Femur (tissue), 1 donor: Measurements from ENCODE around the gene RIPOR3.
"Not testable (repeated sequence)": the region's sequence is repeated elsewhere in the genome, so short reads cannot be mapped to it uniquely, and the experiment has no call there.

Experiments
- DNase-seq: peaks from one replicate; pipeline ENCODE4 v3.0.0-alpha.2; 2017

RIPOR3 gene

GRCh38 chr20:50724851-50725723 is 33.7 kb upstream of the RIPOR3 start:
- peak; percentile 38 for DNase-seq

- no peak for DNase-seq
These were observed 32.9 kb upstream of the RIPOR3 start for GRCh38 chr20:50724112-50724725.

DNA sequence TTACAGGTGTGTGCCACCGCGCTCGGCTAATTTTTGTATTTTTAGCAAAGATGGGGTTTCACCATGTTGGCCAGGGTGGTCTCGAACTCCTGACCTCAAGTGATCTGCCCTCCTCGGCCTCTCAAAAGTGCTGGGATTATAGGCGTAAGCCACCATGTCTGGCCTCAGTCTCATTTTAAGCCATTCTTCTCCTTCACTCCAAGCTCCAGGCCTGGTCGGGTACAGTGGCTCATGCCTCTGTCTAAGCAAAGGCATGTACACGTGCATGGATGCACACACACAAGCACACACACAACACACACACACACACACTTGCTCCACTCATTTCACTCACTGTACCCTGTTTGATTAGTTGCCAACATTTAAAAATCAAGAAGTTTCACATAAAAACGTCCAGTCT is 32.3 kb upstream of the RIPOR3 start:
- no peak for DNase-seq

DNA sequence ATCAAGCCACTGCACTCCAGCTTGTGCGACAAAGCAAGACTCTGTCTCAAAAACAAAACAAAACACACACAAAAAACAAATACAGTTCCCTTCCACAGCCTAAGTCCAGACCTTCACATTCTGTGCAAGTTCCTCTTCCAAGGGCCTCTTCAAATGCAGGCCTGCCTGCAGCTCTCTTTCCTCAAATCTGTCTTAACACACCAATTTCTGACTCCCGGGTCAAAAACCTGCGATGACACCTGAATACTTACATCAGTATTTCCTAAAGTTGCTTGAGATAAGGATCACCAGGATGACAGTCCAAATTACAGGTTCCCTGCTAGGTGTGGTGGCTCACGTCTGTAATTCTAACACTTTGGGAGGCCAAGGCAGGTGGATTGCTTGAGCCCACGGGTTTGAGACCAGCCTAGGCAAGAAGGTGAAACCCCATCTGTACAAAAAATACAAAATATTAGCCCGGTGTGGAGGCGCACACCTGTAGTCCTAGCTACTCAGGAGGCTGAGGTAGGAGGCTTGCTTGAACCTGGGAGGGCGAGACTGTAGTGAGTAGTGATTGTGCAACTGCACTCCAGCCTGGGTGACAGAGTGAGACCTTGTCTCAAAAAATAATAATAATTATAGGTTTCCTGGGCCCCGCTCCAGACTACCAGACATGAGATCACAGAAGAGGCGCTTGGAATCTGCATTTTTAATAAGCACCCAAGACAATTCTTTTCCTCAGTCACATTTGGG is 31.2 kb upstream of the RIPOR3 start:
- no peak for DNase-seq

DNA sequence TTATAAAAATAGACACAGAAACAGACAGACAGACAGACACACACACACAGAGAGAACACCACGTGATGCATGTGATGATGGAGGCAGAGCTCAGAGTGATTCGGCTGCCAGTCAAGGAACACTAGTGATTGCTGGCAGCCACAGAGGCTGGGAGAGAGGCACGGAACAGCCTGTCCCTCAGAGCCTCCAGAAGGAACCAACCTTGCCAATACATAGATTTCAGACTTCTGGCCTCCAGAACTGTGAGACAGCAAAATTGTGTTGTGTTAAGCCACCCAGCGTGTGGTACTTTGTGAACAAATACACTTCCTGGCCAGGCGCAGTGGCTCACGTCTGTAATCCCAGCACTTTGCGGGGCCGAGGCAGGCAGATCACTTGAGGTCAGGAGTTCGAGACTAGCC is 30.5 kb upstream of the RIPOR3 start:
- no peak for DNase-seq

DNA sequence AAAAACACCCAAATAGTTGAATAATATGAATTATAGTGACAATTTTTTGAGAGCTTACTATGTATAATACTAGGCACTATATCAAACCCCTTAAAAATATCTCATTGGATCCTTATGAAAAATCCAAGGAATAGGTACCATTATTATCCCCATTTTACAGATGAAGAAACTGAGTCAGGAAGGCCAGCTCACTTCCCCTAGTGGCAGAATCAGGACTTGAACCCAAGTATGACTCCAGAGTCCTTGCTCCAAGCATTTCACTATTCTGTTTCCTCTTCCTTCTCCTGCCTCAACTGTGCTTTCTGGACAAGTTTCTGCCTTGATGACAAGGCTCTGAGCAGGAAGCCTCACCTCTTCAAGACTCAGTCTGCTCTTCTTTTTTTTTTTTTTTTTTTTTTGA is 29.2 kb upstream of the RIPOR3 start:
- DNase-seq: no peak

- no peak for DNase-seq
These were observed 28.7 kb upstream of the RIPOR3 start for GRCh38 chr20:50720026-50720425.

- no peak for DNase-seq
These were observed 28.0 kb upstream of the RIPOR3 start for GRCh38 chr20:50719328-50719727.

DNA sequence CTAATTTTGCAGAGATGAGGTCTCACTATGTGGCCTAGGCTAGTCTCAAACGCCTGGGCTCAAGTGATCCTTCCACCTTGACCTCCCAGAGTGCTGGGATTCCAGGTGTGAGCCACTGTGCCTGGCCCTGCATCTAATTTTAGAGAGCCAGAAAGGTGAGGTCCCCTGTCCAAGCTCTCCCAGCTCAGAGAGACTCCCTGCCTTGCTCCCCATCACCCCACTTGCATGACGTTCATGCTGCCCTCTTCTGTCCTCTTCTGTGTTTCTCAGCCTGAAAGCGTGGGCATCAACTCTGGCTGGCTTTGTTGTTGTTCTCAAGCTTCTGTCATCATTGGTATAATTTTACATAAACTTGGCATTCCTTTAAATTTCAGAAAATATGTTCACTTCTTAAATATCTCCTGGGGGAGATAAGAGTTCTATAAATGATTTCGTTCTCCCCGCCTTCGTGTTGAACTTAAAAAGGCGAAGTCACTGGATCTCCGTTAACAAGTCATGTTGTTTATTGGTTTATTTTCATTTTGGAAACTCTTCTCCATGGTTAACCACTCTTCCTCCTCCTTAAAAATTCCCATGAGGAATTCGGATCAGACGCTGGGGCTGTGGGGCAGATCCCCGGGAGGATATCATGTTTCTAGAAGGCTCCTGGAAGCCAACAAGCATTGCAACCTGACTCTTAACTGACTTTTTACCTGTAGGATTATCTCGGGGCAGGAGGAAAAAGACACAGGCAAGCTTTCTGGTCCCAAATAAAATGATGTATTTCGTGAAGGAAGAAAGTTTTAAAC is 26.8 kb upstream of the RIPOR3 start:
- DNase-seq: no peak

- DNase-seq: no peak
These were observed 26.0 kb upstream of the RIPOR3 start for GRCh38 chr20:50717312-50717711.

- DNase-seq: no peak
These were observed 25.2 kb upstream of the RIPOR3 start for GRCh38 chr20:50716518-50716917.

DNA sequence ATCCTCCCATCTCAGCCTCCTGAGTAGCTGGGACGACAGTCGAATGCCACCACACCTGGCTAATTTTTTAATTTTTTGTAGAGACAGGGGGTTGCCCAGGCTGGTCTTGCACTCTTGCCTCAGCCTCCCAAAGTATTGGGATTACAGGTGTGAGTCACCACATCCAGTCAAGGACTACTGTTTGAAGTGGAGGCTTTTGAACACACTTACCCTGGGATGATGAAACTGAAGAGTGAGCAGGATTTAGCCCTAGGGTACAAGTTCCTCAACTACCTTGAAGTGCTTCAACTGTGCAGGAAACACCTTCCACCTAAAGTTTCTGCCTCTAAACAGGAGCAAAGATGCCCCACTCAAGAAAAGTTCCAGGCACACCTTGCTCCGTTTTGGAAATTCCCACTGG is 24.4 kb upstream of the RIPOR3 start:
- no peak for DNase-seq

- not testable (repeated sequence) for DNase-seq
These were observed 23.1 kb upstream of the RIPOR3 start for GRCh38 chr20:50714426-50714825.

DNA sequence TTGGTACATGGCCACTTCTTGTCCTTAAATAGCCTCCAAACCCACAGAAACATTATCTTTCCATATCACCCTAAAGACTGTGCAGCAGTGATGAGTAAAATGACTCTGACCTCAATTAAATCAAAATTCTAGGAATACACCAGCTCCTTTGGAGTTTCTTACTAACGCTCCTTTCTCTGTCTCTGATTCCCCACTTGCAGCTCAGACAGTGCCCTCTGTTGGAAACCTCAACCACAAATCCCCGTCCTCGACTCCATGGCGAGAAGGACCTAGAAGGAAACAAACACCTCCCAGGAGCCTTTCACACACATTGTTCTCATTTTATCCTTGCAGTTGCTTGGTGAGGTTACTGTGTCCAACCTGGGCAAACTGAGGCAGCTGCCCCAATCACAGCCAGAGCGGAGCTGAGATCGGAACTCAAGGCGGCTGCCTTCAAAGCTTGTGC is 22.3 kb upstream of the RIPOR3 start:
- no peak for DNase-seq

- DNase-seq: no peak
These were observed 21.7 kb upstream of the RIPOR3 start for GRCh38 chr20:50712771-50713656.

DNA sequence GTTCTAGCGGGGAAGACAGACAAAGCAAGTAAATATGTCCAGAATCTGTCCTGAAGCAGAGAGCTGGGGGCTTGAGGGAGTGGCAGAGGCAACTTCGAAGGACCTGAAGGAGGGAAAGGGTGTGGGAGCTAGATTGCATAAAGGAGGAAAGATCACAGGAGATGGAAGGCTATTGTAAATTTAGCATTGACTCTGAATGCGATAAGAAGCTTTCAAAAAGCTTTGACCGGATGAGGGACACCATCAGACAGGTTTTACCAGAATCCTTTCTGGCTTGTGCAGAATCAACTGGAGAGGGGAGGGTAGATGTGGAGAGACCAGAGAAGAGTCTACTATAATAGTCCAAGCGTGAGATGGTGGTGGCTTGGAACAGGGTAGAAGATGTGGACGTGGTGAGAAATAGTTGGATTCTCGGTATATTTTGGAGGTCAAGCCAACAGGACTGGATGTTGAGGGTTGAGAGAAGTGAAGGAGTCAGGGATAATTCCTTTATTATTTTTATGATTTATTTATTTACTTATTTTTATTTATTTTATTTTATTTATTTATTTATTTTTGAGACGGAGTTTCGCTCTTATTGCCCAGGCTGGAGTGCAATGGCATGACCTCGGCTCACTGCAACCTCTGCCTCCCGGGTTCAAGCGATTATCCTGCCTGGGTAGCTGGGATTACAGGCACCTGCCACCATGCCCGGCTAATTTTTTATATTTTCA is 19.9 kb upstream of the RIPOR3 start:
- no peak for DNase-seq

DNA sequence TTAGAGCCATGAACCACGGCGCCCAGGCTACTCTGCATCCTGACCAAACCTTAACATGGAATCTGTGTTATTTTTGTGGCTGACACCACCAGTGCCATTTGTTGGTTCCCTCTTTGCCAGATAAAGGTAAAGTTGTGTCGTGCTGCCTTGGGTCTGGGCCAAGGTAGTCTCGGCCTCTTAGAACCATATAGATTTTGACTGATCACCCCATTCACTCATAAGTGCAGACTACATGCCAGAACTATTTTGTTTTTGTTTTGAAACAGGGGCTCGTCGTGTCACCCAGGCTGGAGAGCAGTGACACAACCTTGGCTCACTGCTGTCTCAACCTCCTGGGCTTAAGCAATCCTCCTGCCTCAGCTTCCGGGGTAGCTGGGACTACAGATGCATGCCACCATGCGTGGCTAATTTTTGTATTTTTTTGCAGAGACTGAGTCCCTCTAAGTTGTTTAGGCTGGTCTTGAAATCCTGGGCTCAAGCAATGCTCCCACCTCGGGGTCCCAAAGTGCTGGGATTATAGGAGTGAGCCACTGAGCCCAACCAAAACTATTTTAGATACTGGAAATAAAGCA is 19.2 kb upstream of the RIPOR3 start:
- DNase-seq: no peak

- DNase-seq: no peak
These were observed 18.3 kb upstream of the RIPOR3 start for GRCh38 chr20:50709636-50709973.

- DNase-seq: peak; percentile 58
These were observed 17.7 kb upstream of the RIPOR3 start for GRCh38 chr20:50708845-50709635.

DNA sequence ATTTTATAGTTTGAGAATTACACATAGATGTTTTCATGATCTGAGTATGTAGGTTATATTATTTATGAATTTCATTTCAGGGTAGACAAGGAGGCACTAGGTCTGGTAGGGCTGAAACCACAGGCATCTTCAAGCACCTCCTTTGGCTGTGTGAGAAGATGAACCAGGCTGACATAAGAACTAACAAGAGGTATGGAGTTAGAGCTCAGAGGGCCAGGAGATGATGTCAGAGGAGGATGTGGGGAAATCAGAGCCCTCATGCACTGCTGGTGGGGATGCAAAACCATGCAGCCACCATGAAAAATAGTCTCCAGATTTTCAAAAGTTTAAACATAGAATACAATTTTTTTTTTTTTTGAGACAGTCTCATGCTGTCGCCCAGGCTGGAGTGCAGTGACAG is 13.6 kb upstream of the RIPOR3 start:
- DNase-seq: no peak
